ENCODE data around the gene BCAR1.

BCAR1 gene

GRCh38 chr16:75236232-75236631, 15.2 kb downstream of the BCAR1 start:
- H3K4me3 Mint-ChIP-seq = no peak overlapping the region
- ATAC-seq (replicated peaks) = no peak
- H3K36me3 Mint-ChIP-seq = no peaks in the 10 kb centered on the region
- peaks cover 5 to 11% of the 10 kb centered on the region in 2 donors for H3K4me1 Mint-ChIP-seq
- H3K27me3 Mint-ChIP-seq = peaks cover 73 to 94% of the 10 kb centered on the region in 2 donors
- no peaks in the 10 kb centered on the region for H3K9me3 Mint-ChIP-seq
- no peak overlapping the region for H3K27ac Mint-ChIP-seq
- no peak for DNase-seq

- Mint-ChIP-seq H3K27ac (no peak overlapping the region), H3K4me3 (no peak overlapping the region), H3K9me3 (no peaks in the 10 kb centered on the region), H3K36me3 (no peaks in the 10 kb centered on the region), H3K4me1 (peaks cover 5 to 11% of the 10 kb centered on the region in 2 donors), H3K27me3 (peaks cover 71 to 92% of the 10 kb centered on the region in 2 donors)
- DNase-seq (no peak), ATAC-seq (replicated peaks) (no peak)
These were observed 15.7 kb downstream of the BCAR1 start for GRCh38 chr16:75235721-75236193.

GRCh38 chr16:75234856-75235696, 16.3 kb downstream of the BCAR1 start:
- no peak overlapping the region for H3K27ac Mint-ChIP-seq
- H3K9me3 Mint-ChIP-seq = no peaks in the 10 kb centered on the region
- peaks cover 70 to 92% of the 10 kb centered on the region in 2 donors for H3K27me3 Mint-ChIP-seq
- peaks cover 5 to 11% of the 10 kb centered on the region in 2 donors for H3K4me1 Mint-ChIP-seq
- H3K36me3 Mint-ChIP-seq = no peaks in the 10 kb centered on the region
- no peak for DNase-seq
- no peak for ATAC-seq (replicated peaks)
- no peak overlapping the region for H3K4me3 Mint-ChIP-seq

GRCh38 chr16:75233611-75233938, 17.8 kb downstream of the BCAR1 start:
- no peaks in the 10 kb centered on the region for H3K36me3 Mint-ChIP-seq
- no peak for DNase-seq
- no peak overlapping the region for H3K4me3 Mint-ChIP-seq
- H3K27ac Mint-ChIP-seq = no peak overlapping the region
- ATAC-seq (replicated peaks) = no peak
- H3K4me1 Mint-ChIP-seq = peaks cover 5 to 11% of the 10 kb centered on the region in 2 donors
- no peaks in the 10 kb centered on the region for H3K9me3 Mint-ChIP-seq
- H3K27me3 Mint-ChIP-seq = peaks cover 70 to 92% of the 10 kb centered on the region in 2 donors

GRCh38 chr16:75231570-75231969, 19.9 kb downstream of the BCAR1 start:
- Mint-ChIP-seq H3K4me3 (no peak overlapping the region), H3K4me1 (peaks cover 5 to 11% of the 10 kb centered on the region in 2 donors), H3K27ac (no peak overlapping the region), H3K36me3 (no peaks in the 10 kb centered on the region), H3K9me3 (no peaks in the 10 kb centered on the region), H3K27me3 (peaks cover 77 to 92% of the 10 kb centered on the region in 2 donors)
- ATAC-seq (replicated peaks) (no peak), DNase-seq (no peak)

- Mint-ChIP-seq H3K4me3 (no peak overlapping the region), H3K27me3 (peaks cover 76 to 92% of the 10 kb centered on the region in 2 donors), H3K36me3 (no peaks in the 10 kb centered on the region), H3K4me1 (peaks cover 5 to 11% of the 10 kb centered on the region in 2 donors), H3K9me3 (no peaks in the 10 kb centered on the region), H3K27ac (no peak overlapping the region)
- DNase-seq (no peak), ATAC-seq (replicated peaks) (no peak)
These were observed 20.8 kb downstream of the BCAR1 start for GRCh38 chr16:75230471-75231110.

GRCh38 chr16:75229172-75230031, 22.0 kb downstream of the BCAR1 start:
- ATAC-seq (replicated peaks) = no peak
- no peak for DNase-seq
- H3K27ac Mint-ChIP-seq = no peak overlapping the region
- H3K36me3 Mint-ChIP-seq = no peaks in the 10 kb centered on the region
- H3K4me1 Mint-ChIP-seq = peaks cover 4 to 8% of the 10 kb centered on the region in 2 donors
- no peak overlapping the region for H3K4me3 Mint-ChIP-seq
- no peaks in the 10 kb centered on the region for H3K9me3 Mint-ChIP-seq
- H3K27me3 Mint-ChIP-seq = peaks cover 76 to 92% of the 10 kb centered on the region in 2 donors

- ATAC-seq (replicated peaks) (no peak), DNase-seq (no peak)
- Mint-ChIP-seq H3K4me1 (no peaks in the 10 kb centered on the region), H3K36me3 (no peaks in the 10 kb centered on the region), H3K27me3 (peaks cover 74 to 88% of the 10 kb centered on the region in 2 donors), H3K27ac (no peak overlapping the region), H3K4me3 (no peak overlapping the region), H3K9me3 (no peaks in the 10 kb centered on the region)
These were observed 23.1 kb downstream of the BCAR1 start for GRCh38 chr16:75228143-75228976.

- Mint-ChIP-seq H3K27ac (no peak overlapping the region), H3K36me3 (no peaks in the 10 kb centered on the region)
- no peak for ATAC-seq (replicated peaks)
These were observed 23.9 kb downstream of the BCAR1 start for GRCh38 chr16:75227361-75228142.

GRCh38 chr16:75226550-75227360, 24.7 kb downstream of the BCAR1 start:
- Mint-ChIP-seq H3K27ac (no peak overlapping the region), H3K36me3 (no peaks in the 10 kb centered on the region), H3K9me3 (no peaks in the 10 kb centered on the region), H3K27me3 (peaks cover 68 to 82% of the 10 kb centered on the region in 2 donors), H3K4me1 (no peaks in the 10 kb centered on the region), H3K4me3 (no peak overlapping the region)
- DNase-seq (no peak), ATAC-seq (replicated peaks) (no peak)

More at GRCh38 chr16:75227361-75228142, 23.9 kb downstream of the BCAR1 start:
- Mint-ChIP-seq H3K4me1 (no peaks in the 10 kb centered on the region), H3K27me3 (peaks cover 67 to 84% of the 10 kb centered on the region in 2 donors), H3K9me3 (no peaks in the 10 kb centered on the region), H3K4me3 (no peak overlapping the region)
- no peak for DNase-seq

- no peaks in the 10 kb centered on the region for H3K9me3 Mint-ChIP-seq
- no peak overlapping the region for H3K27ac Mint-ChIP-seq
- no peaks in the 10 kb centered on the region for H3K36me3 Mint-ChIP-seq
- no peaks in the 10 kb centered on the region for H3K4me1 Mint-ChIP-seq
- ATAC-seq (replicated peaks) = no peak
- peaks cover 61 to 76% of the 10 kb centered on the region in 2 donors for H3K27me3 Mint-ChIP-seq
- H3K4me3 Mint-ChIP-seq = no peak overlapping the region
- no peak for DNase-seq
These were observed 25.5 kb downstream of the BCAR1 start for GRCh38 chr16:75225678-75226515.

- H3K4me1 Mint-ChIP-seq = peaks cover 0 to 5% of the 10 kb centered on the region in 2 donors
- DNase-seq (no peak), ATAC-seq (replicated peaks) (no peak)
- H3K27me3 Mint-ChIP-seq = peaks cover 55 to 68% of the 10 kb centered on the region in 2 donors
- no peak overlapping the region for H3K4me3 Mint-ChIP-seq
- H3K9me3 Mint-ChIP-seq = no peaks in the 10 kb centered on the region
- H3K36me3 Mint-ChIP-seq = no peaks in the 10 kb centered on the region
- H3K27ac Mint-ChIP-seq = no peak overlapping the region
These were observed 26.3 kb downstream of the BCAR1 start for GRCh38 chr16:75225092-75225491.
